Caco-2 (cell line): Measurements from ENCODE around the gene KPNA4. TPM values are rescaled to one million over a fixed set of nuclear protein-coding genes. Genes with fewer than 3 reads are reported as not detected.

Experiments
- BruUV-seq: library from RNA; stranded (reverse); fragments of 400-500 nt; replicated peaks from 2 replicates; lab custom pipeline; 2021; lab: Mats Ljungman, UMichigan
- CTCF ChIA-PET: fragments of 300-600 bp; sonication (Branson Sonifier 250); formaldehyde crosslinking; loops from one replicate; lab custom pipeline; 2022; ENCODE audit warnings: antibody characterized with exemption; lab: Charles Lee
- POLR2A ChIA-PET: fragments of 300-600 bp; sonication (Branson Sonifier 250); formaldehyde crosslinking; loops from one replicate; lab custom pipeline; 2022; ENCODE audit warnings: antibody characterized with exemption; lab: Charles Lee
- DNase-seq, 2 experiments: peaks; one replicate each; pipeline versions ENCODE4 v3.0.0 to v3.0.0-alpha.2; 2020 to 2022
- H3K27me3 ChIP-seq: replicated peaks from 2 replicates; pipeline ENCODE4 v1.6.0; 2011; ENCODE audit warnings: low read length; ENCODE audit not compliant: control insufficient read depth, insufficient read depth
- H3K36me3 ChIP-seq: 2 replicates; pipeline ENCODE4 v1.5.1; 2011; ENCODE audit warnings: low read length; ENCODE audit not compliant: control insufficient read depth, insufficient read depth
- H3K4me1 ChIP-seq: fragments of 250-450 bp; sonication (Bioruptor Pico); 2 replicates; pipeline ENCODE4 v1.5.1; 2020; ENCODE audit warnings: mild to moderate bottlenecking
- H3K4me3 ChIP-seq: 2 replicates; pipeline ENCODE4 v1.5.1; 2011; ENCODE audit warnings: low read depth, mild to moderate bottlenecking, control low read depth, low read length
- H3K9me3 ChIP-seq: fragments of 250-450 bp; sonication (Bioruptor Pico); 2 replicates; pipeline ENCODE4 v1.5.1; 2020; ENCODE audit warnings: mild to moderate bottlenecking, moderate library complexity
- H3K27ac Mint-ChIP-seq: one replicate; pipeline ENCODE4 v1.8.0; 2022; ENCODE audit warnings: mixed read lengths; ENCODE audit not compliant: unreplicated experiment
- H3K27me3 Mint-ChIP-seq: one replicate; pipeline ENCODE4 v1.8.0; 2022; ENCODE audit warnings: mixed read lengths; ENCODE audit not compliant: insufficient read depth, unreplicated experiment
- H3K36me3 Mint-ChIP-seq: one replicate; pipeline ENCODE4 v1.8.0; 2022; ENCODE audit warnings: mild to moderate bottlenecking, mixed read lengths; ENCODE audit not compliant: insufficient read depth, unreplicated experiment
- H3K4me1 Mint-ChIP-seq: one replicate; pipeline ENCODE4 v1.8.0; 2022; ENCODE audit warnings: low read depth, mixed read lengths; ENCODE audit not compliant: unreplicated experiment
- H3K4me3 Mint-ChIP-seq: one replicate; pipeline ENCODE4 v1.8.0; 2022; ENCODE audit warnings: mild to moderate bottlenecking, moderate library complexity, mixed read lengths; ENCODE audit not compliant: unreplicated experiment
- H3K9me3 Mint-ChIP-seq: one replicate; pipeline ENCODE4 v1.8.0; 2022; ENCODE audit warnings: mixed read lengths; ENCODE audit not compliant: unreplicated experiment
- CTCF ChIP-seq, 2 experiments: fragments of 200-600 bp in 1 of 2; IDR thresholded peaks; 1 replicate in 1 of 2; 2 replicates in 1 of 2; pipeline versions ENCODE4 v1.5.1 to v1.8.0; 2011 to 2022; ENCODE audit warnings: antibody characterized with exemption in 1 of 2, control low read depth in 1 of 2, inconsistent platforms in 1 of 2, low read depth in 1 of 2, low read length in 1 of 2, mild to moderate bottlenecking in 1 of 2, moderate library complexity in 1 of 2; ENCODE audit not compliant: insufficient read depth in 1 of 2, severe bottlenecking in 1 of 2, unreplicated experiment in 1 of 2
- intact Hi-C: fragments of 100-400 bp; cut with micrococcal nuclease; formaldehyde crosslinking; loops from one replicate; pipeline ENCODE4 v1.10.0; 2022; ENCODE audit not compliant: unreplicated experiment
- total RNA-seq: library from RNA; stranded (reverse); gene quantifications from 2 replicates; pipeline ENCODE4 v1.2.3, GENCODE V29; 2022

KPNA4 gene
- total RNA-seq, 1 experiment from 2014 or later: 60.5 TPM

DNA sequence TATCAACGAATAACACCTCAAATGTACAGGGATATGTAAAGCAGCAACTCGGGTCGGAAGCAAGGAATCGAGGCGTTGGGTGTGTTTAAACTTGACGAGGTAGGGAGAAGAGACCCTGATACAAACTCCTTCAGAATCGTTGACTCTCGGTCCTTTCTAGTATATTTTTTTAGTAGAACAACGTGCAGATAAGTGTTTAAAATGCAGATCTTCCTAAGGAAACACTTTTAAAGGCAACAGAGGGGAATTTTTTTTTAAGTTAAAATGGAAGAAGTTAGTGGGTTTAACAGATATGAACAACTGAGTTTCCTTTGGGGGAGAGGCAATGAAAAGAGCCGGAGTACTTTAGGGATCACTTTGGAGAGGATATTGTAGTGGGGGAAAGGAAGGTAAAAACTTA is 1.1 kb upstream of the KPNA4 start:
- no peak for TF ChIP-seq CTCF (IDR thresholded peaks at IDR 0.05; ENCODE audit: insufficient read depth in 1 of 2, low read depth in 1 of 2, low read length in 1 of 2, severe bottlenecking in 1 of 2, unreplicated experiment in 1 of 2)
- peaks cover 34% of the 10 kb centered on the region for H3K36me3 Mint-ChIP-seq
- BruUV-seq: no TSS peak
- peaks cover 14% of the 10 kb centered on the region for H3K4me1 Mint-ChIP-seq
- ChIA-PET CTCF (no interaction called here), POLR2A (no interaction called here)
- Histone ChIP-seq H3K4me3 (peak overlapping the region; percentile 50), H3K36me3 (no peaks in the 10 kb centered on the region), H3K4me1 (peaks cover 6% of the 10 kb centered on the region), H3K27me3 (no peaks in the 10 kb centered on the region), H3K9me3 (no peaks in the 10 kb centered on the region)
- no peaks in the 10 kb centered on the region for H3K9me3 Mint-ChIP-seq
- H3K4me3 Mint-ChIP-seq: peak overlapping the region; percentile 88
- no peak for DNase-seq
- intact Hi-C loops: loop anchor here (2.0 to 10.0 kb wide), 4 partner anchors 112 to 856 kb away; partner anchors contain the start of genes B3GALNT1 and PPM1L
- no peaks in the 10 kb centered on the region for H3K27me3 Mint-ChIP-seq
- peak overlapping the region; percentile 90 for H3K27ac Mint-ChIP-seq

GRCh38 chr3:160564949-160565441 is 376 bp downstream of the KPNA4 start:
- Mint-ChIP-seq H3K27ac (peak overlapping the region; percentile 90), H3K9me3 (no peaks in the 10 kb centered on the region), H3K4me1 (peaks cover 16% of the 10 kb centered on the region), H3K27me3 (no peaks in the 10 kb centered on the region), H3K36me3 (peaks cover 37% of the 10 kb centered on the region), H3K4me3 (peak overlapping the region; percentile 88)
- H3K36me3 ChIP-seq: no peaks in the 10 kb centered on the region
- CTCF ChIA-PET: interaction anchor here (1.0 kb wide), 1 partner anchor 52 kb away, joined by 3 read pairs; no protein-coding TSS in a partner anchor
- POLR2A ChIA-PET: interaction anchor here (0.5 to 0.7 kb wide), 4 partner anchors 114 to 824 kb away, joined by 3 to 12 read pairs (median 4); no protein-coding TSS in a partner anchor
- H3K4me3 ChIP-seq: peak overlapping the region; percentile 50
- peaks cover 6% of the 10 kb centered on the region for H3K4me1 ChIP-seq
- intact Hi-C loops: loop anchor here (1.0 to 10.0 kb wide), 4 partner anchors 58 to 857 kb away; partner anchors contain the start of genes B3GALNT1 and PPM1L
- TF ChIP-seq CTCF (IDR thresholded peaks at IDR 0.05; ENCODE audit: insufficient read depth in 1 of 2, low read depth in 1 of 2, low read length in 1 of 2, severe bottlenecking in 1 of 2, unreplicated experiment in 1 of 2): no peak
- peak; percentile 65 to 82 for DNase-seq
- BruUV-seq: no TSS peak
- H3K9me3 ChIP-seq: no peaks in the 10 kb centered on the region
- no peaks in the 10 kb centered on the region for H3K27me3 ChIP-seq

DNA sequence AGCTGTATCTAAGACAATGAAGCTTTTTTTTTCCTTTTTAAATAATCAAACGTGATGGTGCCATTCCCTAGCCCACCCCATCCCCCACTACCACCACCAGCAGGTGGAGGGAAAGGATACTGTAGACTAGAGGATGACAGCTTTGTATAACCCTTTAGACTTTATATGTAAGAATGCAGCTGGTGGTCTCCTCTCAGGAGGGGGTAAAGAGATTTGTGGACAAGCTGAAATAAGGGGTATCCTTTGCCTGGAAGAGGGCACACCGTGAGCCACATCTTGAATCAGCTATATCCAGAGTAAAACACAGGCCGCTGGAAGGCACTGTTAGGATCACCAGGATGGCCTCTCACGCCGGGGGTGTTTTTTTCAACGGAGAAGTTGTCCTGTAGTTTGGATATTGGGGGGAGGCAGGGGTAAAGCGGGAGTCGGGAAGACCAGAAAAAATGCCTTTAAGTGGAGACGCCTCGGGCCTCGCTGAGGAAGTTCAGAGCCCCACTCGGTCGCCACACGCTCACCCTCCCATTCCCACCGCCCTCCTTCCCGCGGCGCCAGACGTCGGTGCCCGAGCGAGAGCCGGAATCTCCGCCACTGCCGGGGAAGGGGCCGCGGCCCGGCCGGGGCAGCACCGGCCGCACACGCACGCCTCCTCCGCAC is 986 bp downstream of the KPNA4 start:
- H3K9me3 ChIP-seq: no peaks in the 10 kb centered on the region
- H3K36me3 Mint-ChIP-seq: peaks cover 37% of the 10 kb centered on the region
- peak overlapping the region; percentile 50 for H3K4me3 ChIP-seq
- no peaks in the 10 kb centered on the region for H3K27me3 ChIP-seq
- H3K4me3 Mint-ChIP-seq: peak overlapping the region; percentile 88
- TF ChIP-seq CTCF (IDR thresholded peaks at IDR 0.05; ENCODE audit: insufficient read depth in 1 of 2, low read depth in 1 of 2, low read length in 1 of 2, severe bottlenecking in 1 of 2, unreplicated experiment in 1 of 2): no peak
- peaks cover 6% of the 10 kb centered on the region for H3K4me1 ChIP-seq
- ChIA-PET POLR2A (interaction anchor here (0.7 kb wide), 2 partner anchors 114 to 836 kb away, joined by 3 to 5 read pairs; no protein-coding TSS in a partner anchor), CTCF (interaction anchor here (0.7 kb wide), 1 partner anchor 119 kb away, joined by 3 read pairs; no protein-coding TSS in a partner anchor)
- no TSS peak for BruUV-seq
- H3K4me1 Mint-ChIP-seq: peaks cover 16% of the 10 kb centered on the region
- no peaks in the 10 kb centered on the region for H3K9me3 Mint-ChIP-seq
- H3K27me3 Mint-ChIP-seq: no peaks in the 10 kb centered on the region
- intact Hi-C loops: loop anchor here (10.0 kb wide), 2 partner anchors 190 to 540 kb away; partner anchors contain the start of genes B3GALNT1 and PPM1L
- peak in 1 of 2 experiments; percentile 5 for DNase-seq
- peak overlapping the region; percentile 90 for H3K27ac Mint-ChIP-seq
- no peaks in the 10 kb centered on the region for H3K36me3 ChIP-seq
